Stimulated activated CD8-positive, alpha-beta memory T cell treated with anti-CD3 and anti-CD28 coated beads, Interleukin-2, amount 100 ng/mL, for 48 hours (primary cell): ENCODE measurements around the gene SNX9.
"Not testable (repeated sequence)": the region's sequence is repeated elsewhere in the genome, so short reads cannot be mapped to it uniquely, and the experiment has no call there.

ENCODE experiments used
- DNase-seq, 2 donors: peaks; one replicate each; pipeline ENCODE4 v3.0.0-alpha.2; 2020; ENCODE audit warnings: low read depth in 2 of 2

SNX9 gene

GRCh38 chr6:157885211-157885788 lies 62.3 kb downstream of the SNX9 start:
- DNase-seq, result peak in 1 of 2 donors; percentile 38

- no peak for DNase-seq
Observed at GRCh38 chr6:157885876-157886275, 62.8 kb downstream of the SNX9 start.

- DNase-seq, result no peak
Observed at GRCh38 chr6:157887892-157888291, 64.8 kb downstream of the SNX9 start.

GRCh38 chr6:157891544-157892362 lies 68.7 kb downstream of the SNX9 start:
- DNase-seq, result no peak

- DNase-seq, result no peak
Observed at GRCh38 chr6:157892363-157892877, 69.4 kb downstream of the SNX9 start.

DNA sequence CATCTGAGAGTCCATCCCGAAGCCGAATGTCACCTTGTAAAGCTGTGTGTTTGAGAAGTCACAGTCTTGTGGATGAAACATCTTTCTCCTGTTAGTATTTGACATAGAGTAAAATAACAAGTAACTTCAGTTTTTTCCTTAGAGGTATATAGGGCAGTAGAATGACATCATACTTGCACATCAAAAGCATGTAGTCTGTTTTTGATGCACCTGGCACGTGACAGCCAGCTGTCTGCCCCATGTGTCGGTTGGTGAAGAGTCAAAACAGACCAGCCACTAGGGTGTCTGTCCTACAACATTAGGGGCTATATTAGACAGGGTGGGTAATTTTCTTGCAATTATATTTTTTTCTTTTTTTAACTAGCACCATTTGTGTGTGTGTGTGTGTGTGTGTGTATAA lies 70.2 kb downstream of the SNX9 start:
- no peak for DNase-seq

- no peak for DNase-seq
Observed at GRCh38 chr6:157895585-157895984, 72.5 kb downstream of the SNX9 start.

DNA sequence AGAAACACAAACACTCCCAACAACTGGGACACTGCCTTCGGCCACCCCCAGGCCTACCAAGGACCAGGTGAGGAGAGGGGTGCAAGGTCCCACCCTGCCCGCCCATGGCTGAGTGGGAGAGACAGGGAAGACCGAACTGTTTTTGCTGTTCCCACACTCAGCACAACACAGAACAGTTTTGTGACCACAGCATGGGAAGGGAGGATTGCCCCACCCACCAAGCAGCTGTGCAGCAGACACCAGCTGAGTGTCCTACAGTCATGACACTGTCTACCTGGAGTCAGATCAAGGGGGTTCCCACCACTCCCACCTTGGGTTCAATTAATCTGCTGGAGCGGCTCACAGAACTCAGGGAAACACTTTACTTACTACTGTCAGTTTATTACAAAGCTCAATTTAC lies 73.9 kb downstream of the SNX9 start:
- no peak for DNase-seq

DNA sequence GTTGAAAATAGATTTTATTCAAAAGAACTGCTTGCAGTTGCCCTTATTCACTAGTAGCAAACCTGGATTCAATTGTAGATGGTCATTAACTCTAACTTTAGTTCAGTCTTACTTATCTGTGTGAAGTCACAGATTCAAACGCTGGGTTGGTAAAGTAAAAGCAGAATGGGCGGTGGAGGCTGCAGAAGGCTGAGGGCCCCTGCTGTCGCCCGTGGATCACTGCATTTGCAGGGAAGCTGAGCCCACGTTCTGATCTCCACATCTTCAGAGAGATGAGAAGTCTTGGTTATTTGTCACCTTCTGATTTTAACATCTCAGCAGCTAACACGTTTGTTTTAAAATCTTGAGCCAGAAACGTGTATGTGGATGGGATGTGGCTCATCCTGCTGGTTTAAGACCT lies 75.1 kb downstream of the SNX9 start:
- no peak for DNase-seq

GRCh38 chr6:157898640-157899039 lies 75.6 kb downstream of the SNX9 start:
- DNase-seq, result no peak

- not testable (repeated sequence) for DNase-seq
Observed at GRCh38 chr6:157900262-157900661, 77.2 kb downstream of the SNX9 start.

DNA sequence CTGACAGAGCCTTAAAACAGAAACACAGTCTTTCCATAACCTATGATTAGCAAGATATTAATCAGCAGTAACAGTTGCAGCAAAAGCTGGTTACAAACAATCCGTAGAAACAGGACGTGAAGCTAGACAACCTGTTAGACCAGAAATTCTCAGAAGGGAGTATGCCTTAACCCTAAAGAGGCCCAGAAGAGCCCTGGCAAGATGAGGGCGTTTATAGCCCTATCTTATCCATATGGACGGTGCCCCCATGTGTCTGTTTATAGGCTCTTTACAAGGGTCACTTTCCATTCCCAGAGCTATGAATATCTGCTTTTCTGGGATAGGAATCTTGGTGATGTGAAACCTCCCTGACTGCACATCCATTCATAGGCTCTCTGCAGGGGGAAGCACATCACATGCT lies 77.7 kb downstream of the SNX9 start:
- not testable (repeated sequence) for DNase-seq

DNA sequence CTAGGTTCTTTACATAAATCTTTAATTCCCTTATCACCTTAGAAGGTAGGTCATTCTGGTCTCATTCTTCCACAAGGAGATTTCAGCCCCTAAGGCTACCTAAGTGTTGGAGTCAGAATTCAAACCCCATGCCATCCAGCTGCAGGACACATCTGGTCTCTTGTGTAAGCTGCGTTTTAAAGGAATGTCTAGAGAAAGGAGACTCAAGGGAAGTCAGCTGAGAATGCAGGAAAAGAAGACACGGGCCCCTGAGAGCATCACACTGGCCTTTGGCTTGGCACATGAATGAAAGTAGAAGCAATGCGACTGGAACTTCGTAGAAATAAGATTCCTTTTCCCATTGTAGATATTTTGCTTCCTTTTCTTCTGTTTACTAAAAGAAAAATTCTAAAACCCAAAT lies 82.0 kb downstream of the SNX9 start:
- no peak for DNase-seq

- DNase-seq, result no peak
Observed at GRCh38 chr6:157905590-157906342, 82.7 kb downstream of the SNX9 start.

- no peak for DNase-seq
Observed at GRCh38 chr6:157906537-157907061, 83.6 kb downstream of the SNX9 start.

- DNase-seq, result no peak
Observed at GRCh38 chr6:157907651-157908050, 84.6 kb downstream of the SNX9 start.

DNA sequence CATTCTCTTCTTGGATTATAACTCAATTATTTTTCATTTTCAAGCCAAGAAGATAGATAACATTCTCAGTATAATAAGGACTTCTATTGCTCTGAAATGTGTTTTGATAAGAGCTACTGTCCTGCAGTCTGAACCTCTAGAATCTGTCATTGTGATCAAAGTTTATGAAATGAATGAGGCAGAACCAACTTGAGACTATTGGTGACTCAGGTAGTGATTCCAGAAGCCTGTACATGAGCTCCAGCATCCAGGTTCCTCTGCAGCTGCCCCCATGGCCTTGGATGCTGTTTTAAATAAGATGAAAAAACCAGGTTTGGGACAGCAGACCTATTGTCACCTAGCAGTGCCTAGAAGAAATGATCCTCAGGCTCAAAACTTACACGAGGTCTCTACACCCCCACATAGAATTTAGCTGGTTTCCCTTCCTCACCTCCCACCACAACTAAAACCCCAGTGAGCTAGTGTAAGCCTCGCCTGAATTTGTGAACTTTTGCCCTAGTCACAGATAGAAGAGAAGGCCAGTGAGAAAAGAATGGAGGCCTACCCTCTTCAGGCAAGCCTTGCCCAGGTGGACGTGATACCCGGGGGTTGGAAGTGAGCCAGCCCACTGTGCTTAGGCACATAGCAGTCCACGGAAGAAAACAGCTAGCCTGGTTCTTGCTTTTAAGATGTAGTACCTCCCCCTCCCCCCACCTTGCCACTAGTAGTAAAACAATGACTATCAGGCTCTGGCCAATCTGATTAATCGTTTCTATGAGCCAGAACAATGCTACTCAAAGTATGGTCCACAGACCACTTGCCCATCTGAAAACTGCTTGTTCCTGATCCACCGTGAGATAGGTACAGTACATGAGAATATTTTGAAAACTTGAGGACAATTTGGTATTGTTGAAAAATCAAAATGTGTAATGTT lies 85.6 kb downstream of the SNX9 start:
- DNase-seq, result no peak

GRCh38 chr6:157909282-157909664 lies 86.2 kb downstream of the SNX9 start:
- no peak for DNase-seq

DNA sequence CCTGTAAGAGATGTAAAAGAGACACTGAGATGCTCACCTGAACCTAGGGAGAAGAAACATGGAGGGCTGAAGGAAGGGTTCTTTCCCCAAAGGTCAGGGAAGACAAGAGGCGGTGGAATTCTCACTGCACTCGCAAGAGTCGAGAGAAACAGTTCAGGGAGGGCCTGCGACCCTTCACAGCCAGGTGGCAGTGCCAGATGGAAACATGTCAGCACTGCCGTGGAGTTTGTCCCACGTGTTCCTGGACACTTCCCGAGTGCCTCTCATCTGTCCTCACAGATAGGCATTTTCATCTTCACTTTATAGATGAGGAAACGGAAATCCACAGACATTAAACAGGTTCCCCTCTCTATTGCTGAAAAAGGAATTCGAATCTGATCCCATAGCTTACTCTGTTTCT lies 88.2 kb downstream of the SNX9 start:
- DNase-seq, result no peak

DNA sequence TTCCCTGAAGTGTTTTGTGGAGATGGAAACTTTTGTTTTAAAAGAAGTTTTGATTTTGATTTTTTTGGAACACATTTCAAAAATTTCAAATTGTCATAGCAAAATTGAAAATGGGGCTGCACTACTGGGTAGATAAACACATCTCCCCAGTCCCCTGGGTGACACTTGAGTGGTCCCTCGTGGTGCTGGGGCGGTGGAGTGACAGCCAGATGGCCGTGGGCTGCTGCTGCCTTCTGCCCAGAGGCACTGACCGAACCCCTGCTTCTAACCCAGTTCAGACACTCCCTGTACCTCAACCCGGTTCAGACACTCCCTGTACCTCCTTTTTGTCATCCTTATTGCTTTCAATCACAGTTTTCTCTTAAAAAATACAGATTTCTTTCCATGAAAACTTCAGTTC lies 88.7 kb downstream of the SNX9 start:
- no peak for DNase-seq

DNA sequence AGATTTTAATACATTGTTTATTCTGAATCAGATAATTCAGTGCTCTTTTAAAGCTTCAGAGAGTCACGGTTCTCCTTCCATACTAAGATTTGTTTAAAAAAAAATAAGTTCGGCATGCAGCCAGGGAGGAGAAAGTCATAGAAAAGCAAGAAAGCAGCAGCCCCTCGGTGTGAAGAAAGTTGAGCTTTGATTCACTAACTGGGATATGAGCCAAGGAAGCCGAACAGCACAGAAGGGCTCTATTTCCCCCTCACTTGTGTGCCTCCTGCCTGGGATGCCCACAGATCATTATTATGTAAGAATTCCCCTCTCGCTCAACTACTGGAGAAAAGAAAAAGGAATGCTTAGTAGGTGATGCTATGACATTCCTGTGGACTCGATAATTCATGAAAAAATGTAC lies 89.3 kb downstream of the SNX9 start:
- no peak for DNase-seq
